Ovary (tissue), 9 donors: Measurements from ENCODE around the gene ALG2. TPM values are rescaled to one million over a fixed set of nuclear protein-coding genes. Genes with fewer than 3 reads are reported as not detected.

ENCODE experiments used
- DNase-seq, 5 donors: peaks; one replicate each; pipeline ENCODE4 v3.0.0-alpha.2; 2019 to 2020
- H3K27ac ChIP-seq, 2 donors: fragments of 200-600 bp; one replicate each; pipeline versions ENCODE4 v1.5.1 to v1.8.0; 2019 to 2022
- H3K27me3 ChIP-seq: fragments of 200-600 bp; one replicate; pipeline ENCODE4 v1.8.0; 2022
- H3K36me3 ChIP-seq: fragments of 200-600 bp; sonication (generic); one replicate; pipeline ENCODE4 v1.5.1; 2019
- H3K4me1 ChIP-seq: one replicate; pipeline ENCODE4 v1.8.1; 2013; ENCODE audit warnings: mild to moderate bottlenecking, moderate library complexity; ENCODE audit not compliant: insufficient read depth
- H3K4me3 ChIP-seq: fragments of 200-600 bp; sonication (generic); one replicate; pipeline ENCODE4 v1.5.1; 2017
- H3K9me3 ChIP-seq, 2 donors: fragments of 200-600 bp in 1 of 2; sonication (generic) in 1 of 2; one replicate each; pipeline versions ENCODE4 v1.5.1 to v1.8.1; 2013 to 2019; ENCODE audit warnings: mild to moderate bottlenecking in 1 of 2, moderate library complexity in 1 of 2
- CTCF ChIP-seq, 3 donors: fragments of 450-650 bp in 2 of 3; fragments of 200-600 bp in 1 of 3; IDR thresholded peaks; one replicate each; pipeline versions ENCODE4 v1.5.1 to v1.8.0; 2016 to 2022; ENCODE audit warnings: antibody characterized with exemption in 3 of 3, mild to moderate bottlenecking in 1 of 3
- EP300 ChIP-seq: sonication (generic); formaldehyde crosslinking; IDR thresholded peaks from one replicate; pipeline ENCODE4 v1.6.1; 2017; ENCODE audit warnings: antibody characterized with exemption
- POLR2A ChIP-seq: fragments of 450-650 bp; IDR thresholded peaks from one replicate; pipeline ENCODE4 v1.6.1; 2017; ENCODE audit warnings: antibody characterized with exemption, mild to moderate bottlenecking, moderate library complexity
- WGBS, 3 donors: extraction: QIAGEN DNeasy Blood & Tissue Kit in 1 of 3; methylation state at CpG; one replicate each; pipeline versions ENCODE4 v1.1.5 to v1.1.7; 2013 to 2017; 5-methylcytosine and 5-hydroxymethylcytosine counted together
- intact Hi-C, 4 donors: fragments of 100-400 bp; cut with DNase I; formaldehyde crosslinking; loops; one replicate each; pipeline versions ENCODE4 v1.11.0 to v1.15.1; 2022 to 2023
- polyA plus RNA-seq, 2 donors: library from polyadenylated mRNA; stranded (reverse); fragments of 200-250 nt in 1 of 2; fragments of 350-450 nt in 1 of 2; fragmentation: Illumina TruSeq in 1 of 2; extraction: RNeasy Lipid Tissue Mini Kit (QIAGEN cat#74804) in 1 of 2; gene quantifications; one replicate each; pipeline ENCODE4 v1.2.3, GENCODE V29; 2013 to 2014
- total RNA-seq, 7 donors: library from RNA; depleted of rRNA in 2 of 7; stranded (reverse); fragments of >200 nt in 2 of 7; fragmentation: NEBNext Ultra II Directional in 3 of 7; extraction: Animal tissue kit (Norgen Biotek cat#: 25700) in 3 of 7; gene quantifications; one replicate each; pipeline versions ENCODE4 v1.1.0 to v1.2.4, GENCODE V29; 2016 to 2023
- donor health status: DM: no; HTN: no; CAD: no; lungs with moderate emphysema.
- donor health status: DM: no; HTN: no; CAD: no.
- donor health status: Bipolar disorder and iron deficiency.
- donor health status: DM: yes; HTN: yes; CAD: no.
- donor health status: DM: no; HTN: no; CAD: no.
- donor health status: DM: yes; HTN: yes; CAD: no.

The ALG2 gene
- total and polyA plus RNA-seq, 9 donors: 21.8 to 60.1 (median 37.3) TPM

DNA sequence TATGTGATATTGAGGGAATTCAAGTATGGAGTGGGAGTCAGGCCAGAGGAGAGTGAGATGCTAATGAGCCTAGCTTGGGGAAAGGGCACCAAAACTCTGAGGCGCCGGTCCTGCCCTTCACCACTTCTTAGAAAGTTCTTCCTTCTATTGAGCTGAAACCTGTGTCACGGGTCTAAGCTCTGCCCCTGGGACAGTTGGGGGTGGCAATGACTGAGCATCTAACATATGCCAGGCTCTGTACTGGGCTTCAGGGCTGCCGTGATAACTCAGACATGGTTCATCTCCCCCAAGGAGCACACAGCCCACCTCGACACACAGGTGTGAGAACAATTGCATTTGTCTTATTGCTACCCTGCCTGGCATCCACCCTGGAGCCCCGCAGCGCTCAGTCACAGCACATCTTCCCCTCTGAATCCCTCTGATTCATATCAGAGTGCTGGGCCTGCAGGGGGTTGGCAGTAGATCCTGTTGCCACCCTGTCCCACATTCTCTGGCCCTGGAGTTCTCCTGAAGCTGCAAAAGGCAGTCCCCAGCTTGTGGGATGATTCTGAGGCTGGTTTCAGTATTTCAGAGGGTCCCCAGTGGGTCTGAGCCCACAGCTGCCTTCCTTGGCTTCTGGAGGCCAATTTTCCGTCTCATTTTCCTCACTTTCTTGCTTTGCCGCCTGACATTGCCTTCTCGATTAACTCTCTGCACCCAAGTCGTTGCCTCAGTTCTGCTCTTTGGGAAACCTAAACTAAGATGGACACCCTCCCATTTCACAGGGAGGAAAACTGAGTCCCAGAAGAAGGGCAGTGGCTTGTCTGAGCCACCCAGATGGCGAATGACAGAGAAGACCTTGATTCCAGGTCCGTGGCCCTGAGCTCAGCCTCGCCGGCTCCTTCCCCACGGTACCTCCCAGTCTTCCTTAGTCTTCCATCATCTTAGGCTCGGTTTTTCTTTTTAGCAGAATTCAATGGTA, 42.5 kb downstream of the ALG2 start:
- intact Hi-C loops: no loop called here
- H3K4me3 ChIP-seq: no peak overlapping the region
- H3K27me3 ChIP-seq: no peaks in the 10 kb centered on the region
- DNase-seq: no peak
- H3K9me3 ChIP-seq: no peaks in the 10 kb centered on the region
- H3K27ac ChIP-seq: no peak overlapping the region
- TF ChIP-seq POLR2A: no peak
- TF ChIP-seq CTCF (IDR thresholded peaks at IDR 0.05): no peak
- no peak for TF ChIP-seq EP300
- H3K36me3 ChIP-seq: no peaks in the 10 kb centered on the region
- peaks cover 1% of the 10 kb centered on the region for H3K4me1 ChIP-seq
- 90 to 95% (median 91%) methylated on average over 17 of the region's 17 CpGs for WGBS, 3 donors

DNA sequence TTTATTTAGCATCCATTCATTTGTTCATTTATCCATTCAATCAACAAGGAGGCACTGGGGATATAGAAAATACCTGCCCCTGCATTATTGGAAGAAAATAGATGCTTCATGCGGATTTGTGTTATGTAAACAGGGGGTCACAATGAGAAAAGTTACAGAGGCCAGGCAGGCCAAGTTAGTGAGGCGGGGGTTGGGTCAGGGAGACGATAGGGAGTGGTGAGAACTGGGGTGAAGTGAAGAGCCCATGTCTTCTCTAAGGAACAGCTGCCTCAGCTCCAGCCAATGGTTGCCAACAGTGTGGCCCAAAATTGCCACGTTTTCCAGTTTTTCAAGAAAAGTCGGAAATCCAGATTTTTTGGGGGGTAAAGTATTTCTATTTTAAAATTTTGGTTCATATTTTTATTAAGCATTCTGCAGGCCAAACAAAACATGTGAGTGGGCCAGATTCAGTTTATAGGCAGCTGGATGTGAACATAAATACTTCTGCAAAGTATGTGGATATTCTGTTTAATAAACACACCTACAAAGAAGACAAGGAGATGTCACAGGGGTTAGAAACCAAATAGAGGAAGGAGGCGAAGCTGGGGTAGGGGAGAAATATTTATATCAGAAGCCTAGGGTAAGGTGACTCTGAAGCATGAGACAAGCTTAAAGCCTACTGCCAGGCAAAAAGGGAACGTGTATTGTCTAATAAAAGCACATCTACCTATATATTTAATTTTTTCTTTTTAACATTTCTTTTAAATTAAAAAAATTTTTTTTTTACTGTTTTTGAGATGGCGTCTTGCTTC, 44.0 kb downstream of the ALG2 start:
- peaks cover 1% of the 10 kb centered on the region for H3K4me1 ChIP-seq
- H3K27ac ChIP-seq: no peak overlapping the region
- WGBS, 3 donors: 56 to 73% (median 60%) methylated on average over 8 of the region's 8 CpGs
- no peak for DNase-seq
- no peaks in the 10 kb centered on the region for H3K36me3 ChIP-seq
- intact Hi-C loops: no loop called here
- H3K9me3 ChIP-seq: no peaks in the 10 kb centered on the region
- H3K4me3 ChIP-seq: no peak overlapping the region
- TF ChIP-seq POLR2A (no peak), EP300 (no peak), CTCF (IDR thresholded peaks at IDR 0.05) (no peak)
- H3K27me3 ChIP-seq: no peaks in the 10 kb centered on the region

DNA sequence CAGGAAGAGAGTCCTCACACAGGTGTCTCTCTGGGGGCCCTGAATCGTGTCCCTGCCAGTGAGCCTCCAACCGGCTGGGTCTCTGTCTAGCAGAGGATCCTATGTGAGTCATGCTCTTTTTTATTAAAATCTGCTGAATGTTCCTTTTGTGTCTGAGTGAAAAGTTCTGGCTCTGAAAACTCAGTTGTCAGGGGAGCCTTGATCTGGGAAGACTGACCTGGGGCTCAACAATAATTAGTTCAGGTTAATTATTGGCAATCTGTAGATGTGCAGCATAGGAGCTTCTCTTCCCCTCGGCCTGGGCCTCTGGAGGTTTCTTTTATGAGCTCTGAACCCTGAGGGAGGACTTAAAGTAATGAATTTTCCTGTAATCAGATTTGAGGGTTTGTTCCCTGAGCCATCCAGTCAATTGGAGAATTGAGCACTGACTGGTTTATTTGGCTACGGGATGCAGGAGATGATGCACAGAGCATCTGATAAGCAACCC, 45.2 kb downstream of the ALG2 start:
- no peaks in the 10 kb centered on the region for H3K27me3 ChIP-seq
- peaks cover 1% of the 10 kb centered on the region for H3K4me1 ChIP-seq
- TF ChIP-seq POLR2A (no peak), CTCF (IDR thresholded peaks at IDR 0.05) (no peak), EP300 (no peak)
- no peak overlapping the region for H3K27ac ChIP-seq
- H3K36me3 ChIP-seq: no peaks in the 10 kb centered on the region
- no peak overlapping the region for H3K4me3 ChIP-seq
- WGBS, 3 donors: 69 to 75% (median 73%) methylated on average over 4 of the region's 4 CpGs
- DNase-seq: no peak
- intact Hi-C loops: no loop called here
- no peaks in the 10 kb centered on the region for H3K9me3 ChIP-seq
